Hepatocyte (in vitro differentiated cells): ENCODE measurements around the gene BBS9.

Experiments used
- EZH2 ChIP-seq: fragments of 200-600 bp; sonication (generic); IDR thresholded peaks from 2 replicates; pipeline ENCODE4 v1.6.1; 2016; ENCODE audit warnings: antibody characterized with exemption, mild to moderate bottlenecking, borderline replicate concordance
- EZH2phosphoT487 ChIP-seq: fragments of 200-600 bp; sonication (generic); IDR thresholded peaks from one replicate; pipeline ENCODE4 v1.6.1; 2018; ENCODE audit warnings: antibody characterized with exemption, mild to moderate bottlenecking, low read depth, moderate library complexity; ENCODE audit not compliant: unreplicated experiment, severe bottlenecking

DNA sequence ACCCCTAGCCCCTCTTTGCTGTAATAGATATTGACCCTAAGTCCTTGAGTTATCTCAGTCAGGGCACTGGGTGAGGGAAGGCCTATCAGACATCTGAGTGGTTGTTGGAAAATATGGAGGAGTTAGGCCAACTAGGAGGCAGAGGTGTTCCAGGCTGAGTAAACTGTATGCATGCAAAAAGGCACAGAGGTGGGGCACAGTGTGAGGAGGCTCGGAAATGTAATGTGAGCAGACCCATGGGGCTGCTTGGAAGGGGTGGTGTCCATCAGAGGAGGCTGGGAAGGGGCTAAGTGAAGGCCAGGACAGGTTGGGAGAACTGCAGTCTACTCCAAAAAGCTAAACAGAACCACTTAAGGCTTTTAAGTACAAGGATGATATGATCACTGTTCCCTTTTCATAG is 452.7 kb downstream of the BBS9 start:
- TF ChIP-seq EZH2 = no peak
- no peak for TF ChIP-seq EZH2phosphoT487
